A204.1 (cell line): ENCODE results near the gene ADAM19.

ENCODE experiments used
- FAIRE-seq: peaks from 2 replicates; lab custom pipeline; 2012; peaks lifted over from hg19 to GRCh38; lab: Jason Lieb, UNC

ADAM19 gene, protein sequence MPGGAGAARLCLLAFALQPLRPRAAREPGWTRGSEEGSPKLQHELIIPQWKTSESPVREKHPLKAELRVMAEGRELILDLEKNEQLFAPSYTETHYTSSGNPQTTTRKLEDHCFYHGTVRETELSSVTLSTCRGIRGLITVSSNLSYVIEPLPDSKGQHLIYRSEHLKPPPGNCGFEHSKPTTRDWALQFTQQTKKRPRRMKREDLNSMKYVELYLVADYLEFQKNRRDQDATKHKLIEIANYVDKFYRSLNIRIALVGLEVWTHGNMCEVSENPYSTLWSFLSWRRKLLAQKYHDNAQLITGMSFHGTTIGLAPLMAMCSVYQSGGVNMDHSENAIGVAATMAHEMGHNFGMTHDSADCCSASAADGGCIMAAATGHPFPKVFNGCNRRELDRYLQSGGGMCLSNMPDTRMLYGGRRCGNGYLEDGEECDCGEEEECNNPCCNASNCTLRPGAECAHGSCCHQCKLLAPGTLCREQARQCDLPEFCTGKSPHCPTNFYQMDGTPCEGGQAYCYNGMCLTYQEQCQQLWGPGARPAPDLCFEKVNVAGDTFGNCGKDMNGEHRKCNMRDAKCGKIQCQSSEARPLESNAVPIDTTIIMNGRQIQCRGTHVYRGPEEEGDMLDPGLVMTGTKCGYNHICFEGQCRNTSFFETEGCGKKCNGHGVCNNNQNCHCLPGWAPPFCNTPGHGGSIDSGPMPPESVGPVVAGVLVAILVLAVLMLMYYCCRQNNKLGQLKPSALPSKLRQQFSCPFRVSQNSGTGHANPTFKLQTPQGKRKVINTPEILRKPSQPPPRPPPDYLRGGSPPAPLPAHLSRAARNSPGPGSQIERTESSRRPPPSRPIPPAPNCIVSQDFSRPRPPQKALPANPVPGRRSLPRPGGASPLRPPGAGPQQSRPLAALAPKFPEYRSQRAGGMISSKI

DNA sequence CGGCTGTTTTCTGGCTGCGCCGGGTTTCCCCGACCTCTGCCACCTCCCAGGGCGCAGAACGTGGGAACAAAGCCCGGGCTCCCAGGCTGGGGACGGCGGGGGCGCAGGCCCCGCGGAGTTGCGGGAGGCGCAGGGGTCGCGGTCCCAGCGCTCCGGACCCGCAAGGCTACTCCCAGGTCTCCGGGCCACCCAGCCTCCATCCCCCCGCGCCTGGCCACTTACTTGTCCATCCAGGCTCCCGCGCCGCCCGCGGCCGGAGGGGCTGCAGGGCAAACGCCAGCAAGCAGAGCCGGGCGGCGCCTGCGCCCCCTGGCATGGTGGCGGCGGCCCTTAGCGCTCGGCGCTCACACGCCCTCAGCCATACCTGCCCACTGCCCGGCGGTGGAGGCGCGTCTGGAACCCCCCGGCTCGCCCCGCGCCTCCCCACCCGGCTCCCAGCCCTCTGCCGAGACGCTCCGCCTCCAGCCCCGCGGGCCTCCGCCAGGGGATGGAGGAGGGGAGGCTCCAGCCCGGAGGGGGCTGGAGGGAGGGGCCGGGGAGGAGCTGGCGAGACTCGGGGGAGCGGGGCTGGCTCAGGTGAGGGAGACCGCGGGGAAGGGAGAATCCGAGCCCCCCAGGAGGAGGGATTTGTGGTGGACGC, at the start of gene ADAM19:
Gene ADAM19, minus strand, starts transcription at position 395 of the 640 bp plus-strand sequence. Its CDS starts 79 bp downstream, at position 316.
- FAIRE-seq = no peak

DNA sequence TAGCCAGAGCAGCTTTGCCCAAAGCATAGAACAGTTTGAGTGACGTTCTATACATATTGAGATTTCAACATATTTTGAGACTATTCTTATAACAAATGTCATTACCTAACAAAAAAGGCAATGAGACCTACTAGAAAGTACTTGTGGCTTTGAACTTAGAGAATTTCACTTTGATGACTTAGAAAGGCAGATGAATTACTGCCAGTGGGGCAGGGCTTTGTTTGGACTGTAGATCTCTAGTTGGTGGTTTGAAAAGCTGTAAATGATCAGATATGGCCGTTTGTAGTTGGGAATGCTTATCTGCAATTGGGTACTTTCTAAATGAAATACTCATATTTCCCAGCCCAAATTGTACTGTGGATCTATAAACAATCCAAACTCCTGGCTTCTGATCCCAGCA, 48.6 kb upstream of the ADAM19 start:
- no peak for FAIRE-seq

DNA sequence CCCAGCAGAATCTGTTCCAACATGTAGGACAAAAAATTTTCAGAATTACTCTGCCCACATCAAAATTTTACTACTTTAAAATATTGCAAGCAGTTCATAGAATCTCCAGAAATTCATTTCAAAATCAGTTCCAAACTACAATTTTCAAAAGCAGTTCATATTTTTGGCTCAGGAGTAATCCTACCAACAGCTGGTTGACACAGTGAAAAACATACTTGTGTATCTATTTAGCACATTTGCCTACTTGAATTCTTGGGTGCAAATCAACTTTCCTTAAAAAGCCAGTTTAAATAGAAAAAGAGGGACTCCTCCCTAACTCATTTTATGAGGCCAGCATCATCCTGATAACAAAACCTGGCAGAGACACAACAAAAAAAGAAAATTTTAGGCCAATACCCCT, 45.2 kb upstream of the ADAM19 start:
- FAIRE-seq = no peak

DNA sequence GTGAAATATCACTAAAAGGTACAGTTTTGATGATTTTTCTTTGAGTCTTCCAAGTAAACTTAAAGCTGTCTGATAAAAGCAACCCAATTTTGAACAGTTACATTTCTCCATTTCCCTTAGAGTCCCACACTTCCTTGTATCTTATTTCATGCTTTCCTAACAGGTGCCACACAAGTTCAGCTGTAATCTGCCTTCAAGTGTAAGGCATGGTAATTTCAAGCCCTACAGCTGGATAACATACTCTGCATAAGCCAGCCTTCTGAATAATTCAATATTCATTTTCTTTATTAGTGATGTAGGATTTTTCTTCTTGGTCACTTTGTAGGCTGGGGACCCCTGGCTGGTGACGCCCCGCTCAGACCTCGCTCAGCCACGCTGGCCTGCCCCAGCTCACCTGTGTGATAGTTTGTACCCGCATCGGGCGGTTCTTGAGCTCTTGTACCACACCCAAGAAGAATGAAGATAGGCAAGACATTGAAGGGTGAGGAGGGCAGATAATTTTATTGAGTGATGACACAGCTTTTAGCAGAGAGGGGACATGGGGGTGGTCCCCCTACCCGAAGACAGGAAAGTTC, 42.7 kb upstream of the ADAM19 start:
- no peak for FAIRE-seq

DNA sequence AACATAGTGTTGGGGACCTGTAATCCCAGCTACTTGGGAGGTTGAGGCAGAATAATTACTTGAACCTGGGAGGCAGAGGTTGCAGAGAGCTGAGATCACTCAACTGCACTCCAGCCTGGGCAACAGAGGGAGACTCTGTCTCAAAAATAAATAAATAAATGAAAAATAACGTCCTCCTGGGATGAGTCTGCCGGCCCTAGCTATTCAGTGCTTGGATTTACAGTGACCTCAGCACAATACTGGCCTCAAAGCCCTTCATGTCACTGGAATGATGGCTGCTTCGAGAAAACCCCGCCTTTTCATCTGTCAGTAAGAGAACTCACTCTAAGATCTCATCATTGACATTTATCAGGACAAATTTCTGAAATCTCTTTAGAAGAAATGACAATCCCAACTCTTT, 41.2 kb upstream of the ADAM19 start:
- FAIRE-seq = no peak

DNA sequence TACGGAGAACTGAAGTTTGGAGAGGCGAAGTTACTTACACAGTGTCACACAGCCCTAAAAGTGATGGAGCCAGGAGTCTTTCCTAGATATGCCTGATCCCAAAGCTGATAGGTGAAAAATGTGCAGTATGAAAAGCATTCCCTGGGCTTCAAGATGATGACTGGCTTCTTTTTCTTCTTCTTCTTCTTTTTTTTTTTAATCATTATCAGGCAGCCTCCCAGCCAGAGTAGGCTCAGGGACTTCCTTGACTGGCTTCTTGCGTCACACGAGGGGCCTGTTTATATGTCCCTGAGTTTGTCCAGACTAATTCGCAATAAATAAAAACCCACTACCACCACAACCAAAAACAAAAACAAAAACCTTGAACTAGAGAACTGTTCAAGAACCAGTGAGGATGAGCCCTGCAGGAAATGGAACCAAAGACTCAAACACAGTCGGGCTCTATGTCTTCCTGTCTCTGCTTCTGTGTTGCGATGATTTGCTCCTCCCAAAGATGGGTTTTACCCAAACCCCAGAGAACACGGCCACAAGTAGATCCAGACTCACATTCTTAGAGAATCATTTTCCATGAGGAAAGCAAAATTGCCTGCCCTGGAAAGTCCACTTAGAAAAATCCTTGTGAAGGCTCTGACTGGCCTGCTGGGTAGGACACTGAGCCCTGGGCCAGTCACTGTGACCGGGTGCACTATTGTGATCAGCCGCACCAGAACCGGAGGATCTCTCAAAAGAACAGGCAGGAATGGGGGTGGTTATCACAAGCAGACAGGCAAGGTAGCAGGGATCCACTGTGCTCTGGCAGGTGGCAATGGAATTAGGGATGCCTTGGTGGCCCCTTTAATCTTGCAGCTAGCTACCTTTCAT, 38.0 kb upstream of the ADAM19 start:
- no peak for FAIRE-seq

DNA sequence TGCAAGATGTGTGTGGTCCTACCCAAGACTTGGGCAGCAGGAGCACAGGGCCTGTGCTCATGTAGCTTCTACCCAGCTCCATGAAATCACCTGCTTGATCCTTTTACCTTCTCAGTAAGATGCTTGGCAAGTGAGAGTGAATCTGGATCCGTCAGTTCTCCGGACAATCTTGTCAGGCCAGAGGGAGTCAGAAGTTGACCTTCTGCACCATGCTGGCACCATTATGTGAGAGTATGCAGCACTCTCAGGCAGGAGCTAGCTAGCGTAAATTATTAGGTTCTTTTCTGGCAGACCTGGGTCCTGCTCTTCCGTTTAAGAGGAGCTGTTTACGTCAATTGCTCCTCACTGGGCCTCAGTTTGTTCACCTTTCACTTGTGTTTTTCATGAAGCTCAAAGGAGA, 37.0 kb upstream of the ADAM19 start:
- no peak for FAIRE-seq

DNA sequence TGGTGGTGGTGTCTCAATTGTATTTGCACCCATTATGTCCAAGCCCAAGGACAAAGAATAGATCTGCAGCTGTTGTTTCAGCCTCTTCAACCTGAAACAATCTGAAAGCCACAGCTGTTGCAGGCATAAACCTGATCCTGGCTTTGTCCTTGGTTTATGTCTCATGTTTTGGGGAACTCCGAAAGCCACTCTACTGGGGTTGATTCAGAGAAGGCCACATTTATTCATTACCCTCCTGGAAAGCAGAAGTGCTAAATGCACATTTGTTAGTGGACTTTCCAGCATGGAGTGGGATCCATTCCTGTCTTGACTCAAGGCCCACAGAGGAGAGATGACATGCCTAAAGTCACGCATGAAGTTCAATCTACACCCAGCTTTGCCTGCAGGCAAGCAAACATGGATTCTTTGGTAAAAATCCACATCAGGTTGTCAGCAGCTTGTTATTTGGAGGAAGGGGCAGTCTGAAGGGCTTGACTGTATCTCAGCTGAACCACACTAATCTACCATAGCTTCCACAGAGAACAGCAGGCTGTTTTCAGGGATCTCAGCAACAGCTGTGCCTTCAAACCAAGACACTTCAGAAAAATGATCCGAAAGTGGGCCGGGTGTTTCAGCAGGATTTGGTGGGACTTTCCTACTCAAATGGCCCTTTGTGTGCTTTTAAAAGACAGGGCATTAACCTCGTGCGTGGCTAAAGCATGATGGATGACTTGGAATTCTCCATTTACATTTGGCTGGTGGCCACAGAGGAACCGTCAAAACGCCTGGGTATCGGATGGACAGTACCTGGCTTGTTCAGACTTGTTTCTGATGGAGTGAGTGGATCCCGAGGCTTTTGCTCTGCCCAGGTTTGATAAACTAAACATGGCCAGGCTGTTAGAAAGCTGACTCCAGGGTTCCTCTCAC, 36.2 kb upstream of the ADAM19 start:
- no peak for FAIRE-seq

DNA sequence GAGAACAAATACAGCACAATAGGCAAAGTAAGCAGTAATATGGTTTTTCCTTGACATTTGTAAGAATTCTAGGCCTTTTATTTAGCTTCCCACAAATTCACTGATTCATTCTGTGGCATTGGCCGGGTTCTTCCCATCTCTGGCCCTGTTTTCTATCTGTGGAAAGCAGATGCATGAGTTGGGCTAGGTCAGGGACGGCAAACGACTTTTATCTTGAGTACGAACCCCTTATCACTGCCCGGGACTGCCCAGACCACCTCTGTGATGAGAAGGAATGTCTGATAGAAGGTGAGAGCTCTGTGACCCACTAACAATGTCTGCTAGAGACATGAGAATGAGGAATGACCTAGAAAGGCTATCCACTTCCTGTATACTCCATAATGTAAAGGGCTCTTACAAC, 35.4 kb upstream of the ADAM19 start:
- FAIRE-seq = no peak

DNA sequence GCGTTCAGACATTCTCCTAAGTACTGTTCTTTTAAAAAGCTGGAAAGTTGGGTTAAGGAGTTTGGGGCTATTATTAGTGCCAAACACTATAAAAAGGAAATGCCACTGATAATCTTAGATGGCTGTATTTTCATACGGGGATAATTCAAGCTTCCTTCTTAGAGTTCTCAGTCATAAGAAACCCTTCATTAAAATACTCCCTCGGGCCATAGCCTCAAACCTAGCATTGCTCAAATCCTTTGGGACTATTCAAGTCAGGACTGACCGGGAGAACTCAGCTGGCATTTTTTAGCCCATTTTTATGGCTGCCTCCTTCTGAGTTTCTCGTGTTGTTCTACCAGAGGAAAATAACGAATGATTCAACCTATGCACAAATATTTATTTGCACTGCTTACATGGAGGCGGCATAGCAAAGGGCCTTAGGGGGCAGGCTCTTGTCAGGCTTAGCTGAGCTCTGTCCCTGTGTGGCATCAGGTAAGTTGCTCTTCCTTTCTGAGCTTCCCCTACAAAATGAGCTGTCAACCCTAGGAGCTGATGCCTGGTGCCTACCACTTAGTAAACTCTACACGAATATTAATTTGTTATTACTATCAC, 33.5 kb upstream of the ADAM19 start:
- FAIRE-seq = no peak

DNA sequence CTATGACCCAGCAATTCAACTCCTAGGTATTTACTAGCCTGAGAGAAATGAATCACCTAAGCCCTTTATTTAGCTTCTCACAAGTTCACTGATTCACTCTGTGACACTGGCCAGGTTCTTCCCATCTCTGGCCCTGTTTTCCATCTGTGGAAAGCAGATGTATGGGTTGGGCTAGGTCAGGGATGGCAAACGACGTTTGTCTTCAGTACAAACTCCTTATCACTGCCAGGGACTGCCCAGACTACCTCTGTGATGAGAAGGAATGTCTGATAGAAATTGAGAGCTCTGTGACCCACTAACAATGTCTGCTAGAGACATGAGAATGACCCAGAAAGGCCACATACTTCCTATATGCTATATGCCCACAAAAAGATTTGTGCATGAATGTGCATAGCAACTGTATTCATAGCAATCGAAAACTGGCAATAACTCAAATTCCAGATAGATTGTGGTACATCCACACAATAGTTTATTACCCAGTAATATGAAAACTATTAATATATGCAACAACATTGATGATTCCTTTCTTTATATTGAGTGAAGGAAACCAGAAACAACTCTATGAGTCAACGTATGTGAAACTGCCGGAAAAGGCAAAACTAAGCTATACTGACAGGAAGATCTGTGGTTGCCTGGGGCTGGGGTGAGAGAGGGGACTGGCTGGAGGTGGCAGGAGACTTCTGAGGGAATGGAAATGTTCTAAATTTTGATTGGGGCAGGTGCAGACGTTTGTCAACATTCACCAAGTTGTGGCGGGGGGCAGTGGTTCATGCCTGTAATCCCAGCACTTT, 32.0 kb upstream of the ADAM19 start:
- no peak for FAIRE-seq

DNA sequence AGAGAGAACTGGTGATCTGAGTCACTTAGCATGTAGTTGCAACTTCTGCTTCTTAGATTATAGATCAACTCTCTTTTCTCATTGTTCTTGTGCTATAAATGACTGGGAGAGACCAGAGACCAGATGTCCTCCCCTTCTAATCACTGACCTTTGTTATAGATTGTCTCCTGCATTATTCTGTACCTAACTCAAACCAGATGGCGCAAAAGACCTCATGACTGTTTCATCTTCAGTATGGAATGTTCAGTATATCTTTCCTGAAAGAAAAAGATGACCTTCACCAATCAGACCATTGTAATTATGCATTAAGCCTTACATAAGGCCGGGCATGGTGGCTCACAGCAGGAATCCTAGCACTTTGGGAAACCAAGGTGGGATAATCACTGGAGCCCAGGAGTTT, 30.5 kb upstream of the ADAM19 start:
- FAIRE-seq = no peak

DNA sequence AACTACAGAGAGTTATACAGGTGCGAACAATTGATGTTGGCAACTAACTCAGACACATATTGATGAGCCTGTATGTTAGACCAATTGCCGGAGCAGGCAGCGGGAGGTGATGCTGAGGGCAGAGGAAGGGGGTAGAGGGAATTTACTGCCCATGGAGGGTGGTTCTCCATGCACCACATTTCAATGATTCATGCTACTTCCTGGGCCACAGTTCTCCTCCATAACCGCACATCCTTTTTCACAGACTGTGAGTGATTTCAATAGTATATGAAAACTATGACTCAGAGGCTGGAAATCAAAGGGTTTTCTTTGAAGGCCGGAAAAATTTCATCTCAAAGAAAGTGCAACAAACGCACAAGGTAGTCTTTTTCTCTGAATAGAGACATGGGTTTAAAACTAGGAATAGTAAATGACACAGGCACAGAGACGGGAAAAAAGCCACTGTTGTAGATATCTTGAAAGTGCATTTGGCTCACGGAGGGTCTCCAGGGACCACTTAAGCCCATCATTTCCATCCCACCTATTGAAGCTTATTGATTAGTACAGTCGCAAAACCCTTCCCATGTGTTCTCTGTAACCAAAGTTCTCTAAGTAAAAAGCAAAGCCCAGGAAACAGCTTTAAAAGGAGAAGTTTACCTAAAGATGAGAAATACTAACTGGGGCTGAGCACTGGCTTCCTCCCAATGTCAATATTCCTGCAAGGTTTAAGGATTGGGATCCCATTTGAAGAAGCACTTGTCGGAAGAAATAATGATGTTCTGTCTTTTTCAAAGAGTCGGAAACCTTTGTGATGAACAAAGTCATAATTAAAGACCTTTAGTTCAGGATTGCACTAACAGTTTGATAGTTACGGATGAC, 28.0 kb upstream of the ADAM19 start:
- no peak for FAIRE-seq

DNA sequence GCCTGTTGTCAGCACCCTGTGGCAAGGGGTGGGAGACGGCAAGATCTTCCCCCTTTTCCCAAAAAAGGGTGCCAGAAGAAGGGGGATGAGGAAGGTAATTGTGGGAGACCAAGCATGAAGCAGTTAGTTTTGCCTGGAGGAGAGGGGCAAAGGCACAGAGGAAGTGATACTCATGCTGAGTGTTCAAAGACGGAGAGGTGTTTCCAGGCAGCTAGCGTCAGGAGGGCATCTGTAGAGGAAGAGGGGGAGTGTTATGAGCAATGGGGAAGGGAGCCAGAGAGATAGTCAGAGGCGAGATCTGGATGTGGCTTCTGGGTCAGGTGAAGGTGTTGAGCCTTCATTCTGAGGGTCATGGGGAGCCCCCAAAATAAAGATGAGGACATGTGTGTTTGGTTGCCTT, 26.9 kb upstream of the ADAM19 start:
- FAIRE-seq = no peak

DNA sequence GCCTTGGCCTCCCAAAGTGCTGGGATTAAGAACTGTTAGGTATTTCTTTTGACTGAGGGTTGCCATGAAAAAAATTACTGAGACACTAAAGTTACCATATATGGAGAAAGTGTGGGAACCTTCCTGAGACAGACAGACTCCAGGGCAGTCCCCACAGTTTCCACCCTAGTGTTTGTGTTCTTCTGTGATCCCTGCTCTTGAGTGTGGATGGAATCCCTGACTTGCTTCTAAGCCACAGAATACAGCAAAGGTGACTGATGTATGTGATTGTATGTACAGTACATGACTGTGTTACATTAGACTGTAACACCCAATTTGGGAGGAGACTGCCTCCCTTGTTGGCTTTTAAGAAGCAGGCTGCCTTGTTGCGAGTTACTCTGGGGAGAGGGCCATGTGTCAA, 24.7 kb upstream of the ADAM19 start:
- FAIRE-seq = no peak

DNA sequence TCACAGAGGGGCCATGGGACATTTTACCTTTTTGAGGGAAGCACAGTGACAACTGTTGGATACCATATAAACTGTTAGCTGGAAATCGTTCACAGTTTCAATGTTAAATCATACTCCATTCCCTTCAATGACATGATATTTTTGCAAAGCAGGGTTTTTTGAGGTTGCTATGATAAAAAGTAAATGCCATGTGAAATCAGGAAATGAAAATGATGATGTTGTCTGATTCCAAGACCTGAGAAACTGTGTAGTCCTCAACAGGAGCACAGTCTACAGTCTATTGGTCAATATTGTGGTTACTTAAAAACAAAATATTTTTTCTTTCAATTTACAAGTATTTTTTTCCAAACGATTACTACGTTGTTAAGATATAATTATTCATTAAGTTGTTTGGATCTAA, 24.0 kb upstream of the ADAM19 start:
- FAIRE-seq = no peak

DNA sequence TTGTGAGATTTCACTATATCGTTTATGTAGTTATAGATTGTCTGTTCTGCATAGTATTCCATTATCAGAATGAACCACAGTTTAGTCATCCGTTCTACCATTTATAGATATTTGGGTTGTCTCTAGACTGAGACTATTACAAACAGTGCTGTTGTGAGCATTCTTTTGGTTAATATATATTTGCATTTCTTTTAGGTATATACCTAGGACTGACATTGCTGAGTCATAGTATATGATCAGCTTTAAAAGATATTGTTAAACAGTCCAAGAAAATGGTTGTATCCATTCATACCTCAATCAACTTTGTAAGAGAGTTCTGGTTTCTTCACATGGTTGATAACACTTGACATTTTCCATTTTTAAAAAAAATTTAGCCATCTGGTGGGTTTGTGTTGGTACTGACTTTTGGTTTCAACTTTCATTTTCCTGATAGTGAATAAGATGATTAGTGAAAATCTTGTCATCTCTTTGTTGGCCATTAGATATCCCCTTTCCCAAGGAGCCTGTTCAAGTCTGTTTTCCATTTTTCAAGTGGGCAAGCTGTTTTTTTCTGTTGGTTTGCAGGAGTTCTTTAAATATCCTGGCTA, 22.9 kb upstream of the ADAM19 start:
- no peak for FAIRE-seq

DNA sequence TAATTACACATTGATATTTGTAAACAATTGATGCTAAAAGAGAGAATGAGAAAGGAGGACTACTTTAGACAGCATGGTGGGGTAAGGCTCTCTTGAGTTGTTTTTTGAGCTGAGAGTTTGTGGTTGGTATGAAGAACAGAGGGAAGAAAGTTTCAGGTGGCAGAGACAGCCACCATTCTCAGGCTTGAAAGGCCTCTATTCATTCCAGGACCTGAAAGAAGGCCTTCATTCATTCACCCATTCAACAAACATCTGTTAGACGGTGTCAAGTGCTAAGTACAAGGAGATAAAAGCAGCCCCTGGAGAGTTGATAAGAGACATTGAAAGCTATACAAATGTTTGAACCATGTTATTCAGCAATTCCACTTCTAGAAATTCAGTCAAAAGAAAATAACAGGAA, 21.7 kb upstream of the ADAM19 start:
- FAIRE-seq = no peak
